NCI-H2196 (cell line): Measurements from ENCODE around the gene NECTIN2.
"Not testable (repeated sequence)": the region's sequence is repeated elsewhere in the genome, so short reads cannot be mapped to it uniquely, and the experiment has no call there.

ENCODE experiments used
- DNase-seq: peaks from one replicate; lab custom pipeline; 2025; ENCODE audit not compliant: unreplicated experiment; lab: John Stamatoyannopoulos, UW

NECTIN2 gene

GRCh38 chr19:44816301-44816700, 29.8 kb upstream of the NECTIN2 start:
- DNase-seq = no peak

GRCh38 chr19:44817725-44818465, 28.2 kb upstream of the NECTIN2 start:
- DNase-seq = no peak

- DNase-seq = no peak
Measured at GRCh38 chr19:44818466-44819031, 27.5 kb upstream of the NECTIN2 start.

- DNase-seq = no peak
Measured at GRCh38 chr19:44819246-44819832, 26.8 kb upstream of the NECTIN2 start.

GRCh38 chr19:44820648-44821609, 25.2 kb upstream of the NECTIN2 start:
- no peak for DNase-seq

GRCh38 chr19:44822177-44822576, 23.9 kb upstream of the NECTIN2 start:
- no peak for DNase-seq

GRCh38 chr19:44822670-44823372, 23.3 kb upstream of the NECTIN2 start:
- DNase-seq = no peak

- DNase-seq = no peak
Measured at GRCh38 chr19:44823373-44823698, 22.8 kb upstream of the NECTIN2 start.

GRCh38 chr19:44824761-44825160, 21.3 kb upstream of the NECTIN2 start:
- DNase-seq = peak; percentile 84

GRCh38 chr19:44832875-44833274, 13.2 kb upstream of the NECTIN2 start:
- not testable (repeated sequence) for DNase-seq

GRCh38 chr19:44834399-44834798, 11.7 kb upstream of the NECTIN2 start:
- DNase-seq = not testable (repeated sequence)

GRCh38 chr19:44839276-44839675, 6.8 kb upstream of the NECTIN2 start:
- no peak for DNase-seq

- DNase-seq = no peak
Measured at GRCh38 chr19:44840811-44841210, 5.3 kb upstream of the NECTIN2 start.

GRCh38 chr19:44841231-44841630, 4.9 kb upstream of the NECTIN2 start:
- DNase-seq = no peak

- no peak for DNase-seq
Measured at GRCh38 chr19:44845286-44845611, 848 bp upstream of the NECTIN2 start.

GRCh38 chr19:44846455-44847143, 502 bp downstream of the NECTIN2 start:
- DNase-seq = no peak

- DNase-seq = peak; percentile 75
Measured at GRCh38 chr19:44847144-44848035, 1.3 kb downstream of the NECTIN2 start.

GRCh38 chr19:44848036-44848811, 2.1 kb downstream of the NECTIN2 start:
- DNase-seq = no peak
